Activated naive CD4-positive, alpha-beta T cell treated with anti-CD3 and anti-CD28 coated beads, Interleukin-2, amount 50 U/mL, for 16 hours (primary cell): ENCODE data around the gene SH2D6.
"Not testable (repeated sequence)": the region's sequence is repeated elsewhere in the genome, so short reads cannot be mapped to it uniquely, and the experiment has no call there.

ENCODE experiments used
- DNase-seq: peaks from one replicate; pipeline ENCODE4 v3.0.0-alpha.2; 2020

SH2D6 gene

GRCh38 chr2:85472261-85472660 is 53.7 kb downstream of the SH2D6 start:
- DNase-seq = no peak

GRCh38 chr2:85475799-85476490 is 57.4 kb downstream of the SH2D6 start:
- no peak for DNase-seq

GRCh38 chr2:85476624-85477023 is 58.1 kb downstream of the SH2D6 start:
- no peak for DNase-seq

DNA sequence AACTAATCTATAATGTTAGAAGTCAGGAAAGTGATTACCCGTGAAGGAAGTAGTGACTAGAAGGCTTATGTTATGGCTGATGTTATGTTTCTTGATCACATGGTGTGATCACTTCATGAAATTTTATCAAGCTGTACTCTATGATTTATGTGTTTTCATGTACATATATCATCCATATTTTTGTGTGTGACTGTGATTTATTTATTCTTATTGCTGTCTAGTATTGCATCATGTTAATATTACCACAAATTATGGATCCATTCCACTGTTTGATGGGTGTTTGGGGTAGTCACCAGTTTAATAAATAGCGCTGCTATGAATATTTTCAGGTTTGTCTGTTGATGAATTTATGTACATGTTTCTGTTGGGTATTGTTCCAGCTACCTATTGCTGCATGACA is 59.4 kb downstream of the SH2D6 start:
- no peak for DNase-seq

- no peak for DNase-seq
Observed at GRCh38 chr2:85481818-85482777, 63.6 kb downstream of the SH2D6 start.

- DNase-seq = not testable (repeated sequence)
Observed at GRCh38 chr2:85484615-85485014, 66.1 kb downstream of the SH2D6 start.

DNA sequence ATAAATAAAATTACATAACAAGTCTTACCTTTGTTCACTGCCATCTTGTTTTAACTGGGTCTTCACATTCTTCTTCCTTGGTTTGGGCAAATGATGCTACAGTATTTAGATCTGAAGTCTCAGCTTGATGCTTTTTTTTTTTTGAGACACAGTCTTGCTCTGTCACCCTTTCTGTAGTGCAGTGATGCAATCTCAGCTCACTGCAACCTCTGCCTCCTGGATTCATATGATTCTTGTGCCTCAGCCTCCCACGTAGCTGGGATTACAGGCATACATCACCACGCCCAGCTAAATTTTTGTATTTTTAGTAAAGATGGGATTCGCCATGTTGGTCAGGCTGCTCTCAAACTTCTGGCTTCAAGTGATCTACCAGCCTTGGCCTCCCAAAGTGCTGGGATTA is 67.3 kb downstream of the SH2D6 start:
- DNase-seq = no peak
